GM19452 (cell line): ENCODE data around the gene LRRC9.
"Not testable (repeated sequence)": the region's sequence is repeated elsewhere in the genome, so short reads cannot be mapped to it uniquely, and the experiment has no call there.

Experiments used
- ATAC-seq: cut with Tn5 transposase; IDR thresholded peaks from one replicate; pipeline ENCODE4 v1.9.1; 2021; ENCODE audit not compliant: unreplicated experiment

LRRC9 gene

GRCh38 chr14:59919570-59920377 is at the start of gene LRRC9:
LRRC9 (plus strand) TSS chr14:59920144.
- ATAC-seq = no peak

- ATAC-seq = peak; percentile 63
Measured at GRCh38 chr14:59870277-59871165, 49.4 kb upstream of the LRRC9 start, which contains the start of gene RTN1. RTN1 (minus strand) TSS chr14:59870776; CDS start chr14:59870630, 146 bp downstream.

- no peak for ATAC-seq
Measured at GRCh38 chr14:59871166-59871495, 48.8 kb upstream of the LRRC9 start.

GRCh38 chr14:59882957-59883356 is 37.0 kb upstream of the LRRC9 start:
- ATAC-seq = no peak

GRCh38 chr14:59890676-59891075 is 29.3 kb upstream of the LRRC9 start:
- no peak for ATAC-seq

GRCh38 chr14:59895721-59896120 is 24.2 kb upstream of the LRRC9 start:
- ATAC-seq = no peak

GRCh38 chr14:59897757-59898383 is 22.1 kb upstream of the LRRC9 start:
- ATAC-seq = no peak

- no peak for ATAC-seq
Measured at GRCh38 chr14:59900556-59900955, 19.4 kb upstream of the LRRC9 start.

- ATAC-seq = no peak
Measured at GRCh38 chr14:59904184-59904583, 15.8 kb upstream of the LRRC9 start.

GRCh38 chr14:59905188-59905587 is 14.8 kb upstream of the LRRC9 start:
- ATAC-seq = no peak

- no peak for ATAC-seq
Measured at GRCh38 chr14:59912443-59912842, 7.5 kb upstream of the LRRC9 start.

- ATAC-seq = no peak
Measured at GRCh38 chr14:59913187-59913586, 6.8 kb upstream of the LRRC9 start.

- ATAC-seq = no peak
Measured at GRCh38 chr14:59918824-59919569, 947 bp upstream of the LRRC9 start.

GRCh38 chr14:59920378-59920683 is 387 bp downstream of the LRRC9 start:
- ATAC-seq = no peak

- no peak for ATAC-seq
Measured at GRCh38 chr14:59925797-59926196, 5.9 kb downstream of the LRRC9 start.

GRCh38 chr14:59926534-59926933 is 6.6 kb downstream of the LRRC9 start:
- no peak for ATAC-seq

- ATAC-seq = no peak
Measured at GRCh38 chr14:59931237-59931636, 11.3 kb downstream of the LRRC9 start.

- no peak for ATAC-seq
Measured at GRCh38 chr14:59936145-59936544, 16.2 kb downstream of the LRRC9 start.

- ATAC-seq = peak; percentile 54
Measured at GRCh38 chr14:59939828-59940227, 19.9 kb downstream of the LRRC9 start.

GRCh38 chr14:59942296-59942862 is 22.4 kb downstream of the LRRC9 start:
- ATAC-seq = not testable (repeated sequence)

- no peak for ATAC-seq
Measured at GRCh38 chr14:59944909-59945308, 25.0 kb downstream of the LRRC9 start.
